Heart left ventricle (tissue), 16 donors: ENCODE results near the gene SKOR1. TPM values are rescaled to one million over a fixed set of nuclear protein-coding genes. Genes with fewer than 3 reads are reported as not detected.

Source experiments
- ATAC-seq, 4 donors: fragments of 200-7000 bp; cut with Tn5 transposase; one replicate each; pipeline ENCODE4 v1.9.1; 2020 to 2022; ENCODE audit warnings: moderate library complexity in 4 of 4, mild to moderate bottlenecking in 3 of 4, moderate number of reproducible peaks in 1 of 4
- DNase-seq, 5 donors: peaks; one replicate each; pipeline ENCODE4 v3.0.0-alpha.2; 2020
- H3K27ac ChIP-seq, 12 donors: fragments of 200-600 bp; sonication (generic) in 4 of 12; one replicate each; pipeline versions ENCODE4 v1.5.0 to v1.8.0; 2016 to 2022; ENCODE audit warnings: mild to moderate bottlenecking in 2 of 12
- H3K27me3 ChIP-seq, 9 donors: fragments of 200-600 bp; sonication (generic) in 2 of 9; one replicate each; pipeline versions ENCODE4 v1.5.1 to v1.8.0; 2016 to 2022; ENCODE audit warnings: mild to moderate bottlenecking in 3 of 9
- H3K36me3 ChIP-seq, 9 donors: fragments of 200-600 bp; sonication (generic) in 2 of 9; one replicate each; pipeline versions ENCODE4 v1.5.0 to v1.8.0; 2018 to 2022; ENCODE audit warnings: mild to moderate bottlenecking in 2 of 9
- H3K4me1 ChIP-seq, 12 donors: fragments of 200-600 bp; sonication (generic) in 4 of 12; one replicate each; pipeline versions ENCODE4 v1.5.0 to v1.8.0; 2016 to 2022; ENCODE audit warnings: mild to moderate bottlenecking in 3 of 12
- H3K4me3 ChIP-seq, 12 donors: fragments of 200-600 bp; sonication (generic) in 4 of 12; one replicate each; pipeline versions ENCODE4 v1.5.0 to v1.8.0; 2017 to 2022; ENCODE audit warnings: mild to moderate bottlenecking in 9 of 12, moderate library complexity in 4 of 12
- H3K9me3 ChIP-seq, 12 donors: fragments of 200-600 bp; sonication (generic) in 4 of 12; one replicate each; pipeline versions ENCODE4 v1.5.0 to v1.8.0; 2016 to 2022; ENCODE audit warnings: mild to moderate bottlenecking in 1 of 12
- POLR2A ChIP-seq, 2 donors: fragments of 450-650 bp; IDR thresholded peaks; one replicate each; pipeline ENCODE4 v1.6.1; 2017; ENCODE audit warnings: antibody characterized with exemption in 2 of 2, mild to moderate bottlenecking in 2 of 2, moderate library complexity in 2 of 2
- WGBS, 4 donors: extraction: QIAGEN DNeasy Blood & Tissue Kit in 2 of 4; methylation state at CpG; one replicate each; pipeline versions ENCODE4 v1.1.5 to v1.1.7; 2013 to 2018; 5-methylcytosine and 5-hydroxymethylcytosine counted together
- intact Hi-C, 10 donors: fragments of 100-400 bp; cut with DNase I; formaldehyde crosslinking; loops; one replicate each; pipeline versions ENCODE4 v1.11.1 to v1.14.2; 2022
- polyA plus RNA-seq, 2 donors: library from polyadenylated mRNA; stranded (reverse); fragments of 200-250 nt; gene quantifications; one replicate each; pipeline ENCODE4 v1.2.3, GENCODE V29; 2013
- total RNA-seq, 9 donors: library from RNA; depleted of rRNA in 2 of 9; stranded (reverse); fragments of >200 nt in 2 of 9; fragmentation: NEBNext Ultra II Directional in 3 of 9; extraction: Animal tissue kit (Norgen Biotek cat#: 25700) in 3 of 9; gene quantifications; one replicate each; pipeline versions ENCODE4 v1.1.0 to v1.2.4, GENCODE V29; 2016 to 2023
- TF ChIP-seq, protein P1 (sequence below), 12 donors: fragments of 200-600 bp; sonication (generic) in 4 of 12; IDR thresholded peaks; one replicate each; pipeline versions ENCODE4 v1.5.0 to v1.8.0; 2018 to 2022; ENCODE audit warnings: antibody characterized with exemption in 12 of 12, mild to moderate bottlenecking in 5 of 12
- donor health status: ischemic (EF 13 %, LVEDD 7.1; RV severe dilation, severe dysfunction).
- donor health status: healthy with polysubstance abuse.
- donor health status: DM: no; HTN: yes; CAD: no.
- donor health status: DM: no; HTN: no; CAD: no.
- donor health status: ischemic (EF 25% LVEDD 6.9; RV normal size, moderate dysfunction).
- donor health status: ischemic (EF 25% LVEDD 5.7; RV mildly dilated, moderate dysfunction).
- donor health status: healthy.
- donor health status: DM: yes; HTN: yes; CAD: no.
- donor health status: ischemic (EF 35%, LVEDD 5.7; RV mildly dilated, moderate dysfunction).
- donor health status: nonischemic (EF 11% LVEDD 7.7; RV severe dilation, severe dysfunction).
- donor health status: DM: yes; HTN: yes; CAD: no.
- donor health status: PGD.
- donor health status: ischemic (EF 29% LVEDD 5.4; RV normal size, mild dysfunction).
- donor health status: nonischemic (EF 23%, LVEDD 6.1; RV moderate dilation, normal function).

SKOR1 gene
- total and polyA plus RNA-seq, 11 donors: 0.07 to 0.27 (median 0.19) TPM; not detected in 2

- no peaks in the 10 kb centered on the region for H3K36me3 ChIP-seq
- ATAC-seq (no peak), DNase-seq (no peak)
- peaks cover 0 to 22% (median 2%) of the 10 kb centered on the region in 12 donors for H3K9me3 ChIP-seq
- no peaks in the 10 kb centered on the region for H3K4me1 ChIP-seq
- no peak overlapping the region for H3K27ac ChIP-seq
- no peak for TF ChIP-seq POLR2A (IDR thresholded peaks at IDR 0.05)
- TF ChIP-seq, protein P1, sequence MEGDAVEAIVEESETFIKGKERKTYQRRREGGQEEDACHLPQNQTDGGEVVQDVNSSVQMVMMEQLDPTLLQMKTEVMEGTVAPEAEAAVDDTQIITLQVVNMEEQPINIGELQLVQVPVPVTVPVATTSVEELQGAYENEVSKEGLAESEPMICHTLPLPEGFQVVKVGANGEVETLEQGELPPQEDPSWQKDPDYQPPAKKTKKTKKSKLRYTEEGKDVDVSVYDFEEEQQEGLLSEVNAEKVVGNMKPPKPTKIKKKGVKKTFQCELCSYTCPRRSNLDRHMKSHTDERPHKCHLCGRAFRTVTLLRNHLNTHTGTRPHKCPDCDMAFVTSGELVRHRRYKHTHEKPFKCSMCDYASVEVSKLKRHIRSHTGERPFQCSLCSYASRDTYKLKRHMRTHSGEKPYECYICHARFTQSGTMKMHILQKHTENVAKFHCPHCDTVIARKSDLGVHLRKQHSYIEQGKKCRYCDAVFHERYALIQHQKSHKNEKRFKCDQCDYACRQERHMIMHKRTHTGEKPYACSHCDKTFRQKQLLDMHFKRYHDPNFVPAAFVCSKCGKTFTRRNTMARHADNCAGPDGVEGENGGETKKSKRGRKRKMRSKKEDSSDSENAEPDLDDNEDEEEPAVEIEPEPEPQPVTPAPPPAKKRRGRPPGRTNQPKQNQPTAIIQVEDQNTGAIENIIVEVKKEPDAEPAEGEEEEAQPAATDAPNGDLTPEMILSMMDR (IDR thresholded peaks at IDR 0.05): no peak
- no peaks in the 10 kb centered on the region for H3K27me3 ChIP-seq
- intact Hi-C loops: no loop called here
- H3K4me3 ChIP-seq: no peak overlapping the region
Measured at GRCh38 chr15:67870868-67871408, 45.6 kb downstream of the SKOR1 start.

DNA sequence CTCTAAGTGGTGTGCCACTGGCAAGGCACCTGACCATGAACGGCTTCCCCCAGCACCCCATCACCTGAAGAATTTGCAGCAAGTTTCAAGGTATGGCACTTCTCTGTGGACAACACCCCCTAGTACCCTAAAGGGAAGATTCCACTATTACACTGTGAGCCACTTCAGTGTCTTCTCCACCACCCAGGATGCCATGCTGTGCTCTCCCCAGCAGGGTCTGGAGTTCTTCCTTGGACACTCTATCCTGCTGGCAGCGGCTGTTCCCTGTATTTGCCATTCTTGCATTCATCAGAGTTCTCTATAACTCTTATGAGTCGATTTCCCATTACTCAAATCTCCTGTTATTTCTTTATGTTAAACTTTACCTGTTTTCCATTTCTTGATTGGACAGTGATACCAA, 48.5 kb downstream of the SKOR1 start:
- intact Hi-C loops: no loop called here

DNA sequence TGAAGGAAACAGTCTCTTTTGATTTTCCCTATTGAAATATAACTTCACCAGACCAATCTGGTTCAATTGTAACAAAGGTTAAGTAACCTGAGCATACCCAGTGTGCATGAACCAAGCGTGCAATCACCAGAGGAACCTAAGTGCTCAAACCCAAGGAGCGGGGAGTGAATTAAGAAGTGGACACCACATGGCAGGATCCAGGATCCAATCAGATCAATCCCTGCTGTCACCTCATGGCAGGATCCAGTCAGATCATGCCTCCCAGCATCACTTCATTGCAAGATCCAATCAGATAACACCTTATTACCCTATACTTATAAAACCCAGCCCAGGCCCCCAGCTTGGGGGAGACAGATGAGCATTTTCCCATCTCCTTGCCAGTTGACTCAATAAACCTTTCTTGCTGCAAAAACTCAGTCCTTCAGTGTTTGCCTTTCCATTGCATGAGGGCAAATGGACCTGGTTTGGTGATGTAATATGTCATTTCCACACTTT, 53.5 kb downstream of the SKOR1 start:
- no peak for TF ChIP-seq POLR2A (IDR thresholded peaks at IDR 0.05)
- TF ChIP-seq, protein P1 (IDR thresholded peaks at IDR 0.05): no peak
- 96 to 100% (median 97%) methylated on average over 2 of the region's 2 CpGs for WGBS, 4 donors
- H3K4me3 ChIP-seq: no peak overlapping the region
- H3K4me1 ChIP-seq: peaks cover 0 to 40% (median 0%) of the 10 kb centered on the region in 12 donors
- H3K27ac ChIP-seq: no peak overlapping the region
- intact Hi-C loops: no loop called here
- no peaks in the 10 kb centered on the region for H3K27me3 ChIP-seq
- peaks cover 0 to 2% (median 0%) of the 10 kb centered on the region in 12 donors for H3K9me3 ChIP-seq
- no peak for DNase-seq
- no peaks in the 10 kb centered on the region for H3K36me3 ChIP-seq
- no peak for ATAC-seq

More for the DNA sequence above, 48.5 kb downstream of the SKOR1 start:
- no peaks in the 10 kb centered on the region for H3K36me3 ChIP-seq
- H3K27me3 ChIP-seq: no peaks in the 10 kb centered on the region
- H3K27ac ChIP-seq: no peak overlapping the region
- H3K9me3 ChIP-seq: peaks cover 0 to 22% (median 2%) of the 10 kb centered on the region in 12 donors
- H3K4me1 ChIP-seq: no peaks in the 10 kb centered on the region
- ATAC-seq (no peak), DNase-seq (no peak)
- 86 to 91% (median 90%) methylated on average over 3 of the region's 3 CpGs for WGBS, 4 donors
- no peak overlapping the region for H3K4me3 ChIP-seq
- TF ChIP-seq, protein P1 (IDR thresholded peaks at IDR 0.05): no peak
- TF ChIP-seq POLR2A (IDR thresholded peaks at IDR 0.05): no peak

DNA sequence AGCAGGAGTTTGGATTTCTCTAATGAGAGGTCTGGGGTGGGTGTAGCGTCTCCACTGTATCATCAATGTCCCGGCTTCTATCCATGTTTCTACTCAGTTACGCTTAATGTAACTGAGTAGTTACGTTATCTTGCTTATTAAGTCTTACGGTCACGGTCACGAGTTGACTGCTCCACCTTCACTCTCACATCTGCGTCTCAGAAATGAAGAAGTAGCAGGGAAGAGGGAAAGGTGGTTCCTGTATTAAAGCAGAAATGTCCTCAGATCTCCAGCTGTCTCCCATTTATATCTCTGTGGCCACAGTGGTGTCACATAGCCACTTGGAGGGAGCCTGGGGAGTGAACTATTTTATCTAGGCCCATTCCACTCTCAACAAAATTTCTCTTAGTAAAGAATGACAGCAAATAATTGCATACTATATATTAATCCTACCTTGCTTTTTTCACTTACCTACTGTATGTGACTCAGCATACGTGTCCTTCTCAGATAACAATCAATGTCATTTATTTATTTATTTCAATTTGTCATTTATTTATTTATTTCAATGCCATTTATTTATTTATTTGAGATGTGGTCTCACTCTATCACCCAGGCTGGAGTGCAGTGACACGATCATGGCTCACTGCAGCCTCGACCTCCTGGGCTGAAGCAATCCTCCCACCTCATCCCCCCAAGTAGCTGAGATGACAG, 54.3 kb downstream of the SKOR1 start:
- 91 to 95% (median 93%) methylated on average over 11 of the region's 11 CpGs for WGBS, 4 donors

More for the DNA sequence above, 54.3 kb downstream of the SKOR1 start:
- Histone ChIP-seq H3K27me3 (no peaks in the 10 kb centered on the region), H3K36me3 (no peaks in the 10 kb centered on the region), H3K27ac (no peak overlapping the region), H3K9me3 (no peaks in the 10 kb centered on the region), H3K4me1 (peaks cover 0 to 48% (median 6%) of the 10 kb centered on the region in 12 donors), H3K4me3 (no peak overlapping the region)
- intact Hi-C loops: loop anchor here in 1 of 10 donors (5.0 kb wide), 1 partner anchor 173 kb away; the partner anchor contains the start of gene PIAS1
- DNase-seq: no peak
- TF ChIP-seq, protein P1 (IDR thresholded peaks at IDR 0.05): no peak
- no peak for TF ChIP-seq POLR2A (IDR thresholded peaks at IDR 0.05)
- peak in 1 of 4 donors; percentile 28 for ATAC-seq
